Activated CD4-positive, alpha-beta memory T cell treated with anti-CD3 and anti-CD28 coated beads for 36 hours (primary cell): Measurements from ENCODE around the gene NUP160. TPM values are rescaled to one million over a fixed set of nuclear protein-coding genes. Genes with fewer than 3 reads are reported as not detected.

Source experiments
- CTCF ChIA-PET: fragments of 350-600 bp; sonication (Branson Sonifier 250); formaldehyde crosslinking; loops from one replicate; lab custom pipeline; 2021; ENCODE audit warnings: antibody characterized with exemption, inconsistent platforms; lab: Charles Lee
- POLR2A ChIA-PET: fragments of 350-600 bp; sonication (Branson Sonifier 250); formaldehyde crosslinking; loops from one replicate; lab custom pipeline; 2021; ENCODE audit warnings: antibody characterized with exemption; lab: Charles Lee
- DNase-seq: peaks from one replicate; pipeline ENCODE4 v3.0.0-alpha.2; 2020
- H3K27ac Mint-ChIP-seq: one replicate; pipeline ENCODE4 v1.8.0; 2021; ENCODE audit warnings: mixed read lengths
- H3K27me3 Mint-ChIP-seq: one replicate; pipeline ENCODE4 v1.8.0; 2021; ENCODE audit warnings: mixed read lengths
- H3K36me3 Mint-ChIP-seq: one replicate; pipeline ENCODE4 v1.8.0; 2021; ENCODE audit warnings: mixed read lengths
- H3K4me1 Mint-ChIP-seq: one replicate; pipeline ENCODE4 v1.8.0; 2021; ENCODE audit warnings: low read depth, mixed read lengths
- H3K4me3 Mint-ChIP-seq: one replicate; pipeline ENCODE4 v1.8.0; 2021; ENCODE audit warnings: mild to moderate bottlenecking, mixed read lengths
- H3K9me3 Mint-ChIP-seq: one replicate; pipeline ENCODE4 v1.8.0; 2021; ENCODE audit warnings: mixed read lengths
- intact Hi-C: fragments of 100-400 bp; cut with micrococcal nuclease; formaldehyde crosslinking; loops from one replicate; pipeline ENCODE4 v1.15.1; 2023
- total RNA-seq, 2 experiments: library from RNA; stranded (reverse); gene quantifications; one replicate each; pipeline ENCODE4 v1.2.3, GENCODE V29; 2021

Gene NUP160
- total RNA-seq, 2 experiments from 2014 or later, result 68.0 to 69.5 TPM

- no peak for DNase-seq
- ChIA-PET POLR2A (no interaction called here), CTCF (interaction anchor here (0.6 kb wide), 1 partner anchor 74 kb away, joined by 3 read pairs; no protein-coding TSS in a partner anchor)
- H3K27ac Mint-ChIP-seq, result no peak overlapping the region
- no peaks in the 10 kb centered on the region for H3K36me3 Mint-ChIP-seq
- intact Hi-C loops, result loop anchor here (10.0 kb wide), 1 partner anchor 303 kb away; the partner anchor contains the start of gene CELF1
- no peaks in the 10 kb centered on the region for H3K27me3 Mint-ChIP-seq
- no peak overlapping the region for H3K4me3 Mint-ChIP-seq
- H3K9me3 Mint-ChIP-seq, result no peaks in the 10 kb centered on the region
- peaks cover 22% of the 10 kb centered on the region for H3K4me1 Mint-ChIP-seq
These were observed 9.9 kb upstream of the NUP160 start for GRCh38 chr11:47857892-47858543.

GRCh38 chr11:47857485-47857884, 9.3 kb upstream of the NUP160 start:
- Mint-ChIP-seq H3K4me1 (peaks cover 17% of the 10 kb centered on the region), H3K27ac (no peak overlapping the region), H3K4me3 (no peak overlapping the region), H3K27me3 (no peaks in the 10 kb centered on the region), H3K9me3 (no peaks in the 10 kb centered on the region), H3K36me3 (no peaks in the 10 kb centered on the region)
- no peak for DNase-seq
- ChIA-PET POLR2A (no interaction called here), CTCF (no interaction called here)
- intact Hi-C loops, result loop anchor here (10.0 kb wide), 1 partner anchor 303 kb away; the partner anchor contains the start of gene CELF1

GRCh38 chr11:47856186-47856585, 8.0 kb upstream of the NUP160 start:
- intact Hi-C loops, result loop anchor here (10.0 kb wide), 1 partner anchor 301 kb away; the partner anchor contains the start of gene CELF1
- Mint-ChIP-seq H3K27ac (no peak overlapping the region), H3K4me1 (peaks cover 13% of the 10 kb centered on the region), H3K27me3 (no peaks in the 10 kb centered on the region), H3K4me3 (no peak overlapping the region), H3K9me3 (no peaks in the 10 kb centered on the region), H3K36me3 (no peaks in the 10 kb centered on the region)
- ChIA-PET CTCF (no interaction called here), POLR2A (interaction anchor here (0.6 kb wide), 1 partner anchor 33 kb away, joined by 3 read pairs; no protein-coding TSS in a partner anchor)
- no peak for DNase-seq

GRCh38 chr11:47854667-47855066, 6.5 kb upstream of the NUP160 start:
- H3K4me3 Mint-ChIP-seq, result no peak overlapping the region
- no peak overlapping the region for H3K27ac Mint-ChIP-seq
- no peak for DNase-seq
- ChIA-PET POLR2A (no interaction called here), CTCF (interaction anchor here (0.6 to 4.1 kb wide), 8 partner anchors 7 to 480 kb away, joined by 3 to 13 read pairs (median 4); no protein-coding TSS in a partner anchor)
- no peaks in the 10 kb centered on the region for H3K36me3 Mint-ChIP-seq
- no peaks in the 10 kb centered on the region for H3K9me3 Mint-ChIP-seq
- peaks cover 22% of the 10 kb centered on the region for H3K4me1 Mint-ChIP-seq
- intact Hi-C loops, result loop anchor here (10.0 kb wide), 1 partner anchor 300 kb away; the partner anchor contains the start of gene CELF1
- H3K27me3 Mint-ChIP-seq, result no peaks in the 10 kb centered on the region

DNA sequence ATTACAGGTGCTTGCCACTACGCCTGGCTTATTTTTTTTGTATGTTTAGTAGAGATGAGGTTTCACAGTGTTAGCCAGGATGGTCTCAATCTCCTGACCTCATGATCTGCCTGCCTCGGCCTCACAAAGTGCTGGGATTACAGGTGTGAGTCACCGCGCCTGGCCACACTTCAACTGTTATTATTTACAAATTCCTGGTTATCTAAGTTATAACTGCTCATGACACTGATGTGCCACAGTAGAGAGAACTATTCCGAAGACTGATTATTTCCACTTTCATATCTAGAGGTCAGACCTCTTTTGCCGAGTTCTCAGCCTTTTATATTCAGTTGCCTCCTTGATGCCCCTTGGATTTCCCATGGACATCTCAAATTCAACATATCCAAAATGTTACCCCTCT, 3.9 kb upstream of the NUP160 start:
- no peak for DNase-seq
- CTCF ChIA-PET, result interaction anchor here (1.2 to 4.1 kb wide), 3 partner anchors 10 to 478 kb away, joined by 3 to 13 read pairs (median 4); no protein-coding TSS in a partner anchor
- POLR2A ChIA-PET, result interaction anchor here (0.6 kb wide), 1 partner anchor 70 kb away, joined by 3 read pairs; no protein-coding TSS in a partner anchor
- H3K9me3 Mint-ChIP-seq, result no peaks in the 10 kb centered on the region
- H3K4me1 Mint-ChIP-seq, result peaks cover 31% of the 10 kb centered on the region
- H3K27me3 Mint-ChIP-seq, result no peaks in the 10 kb centered on the region
- peaks cover 6% of the 10 kb centered on the region for H3K36me3 Mint-ChIP-seq
- H3K27ac Mint-ChIP-seq, result peak overlapping the region; percentile 71
- H3K4me3 Mint-ChIP-seq, result no peak overlapping the region
- intact Hi-C loops, result loop anchor here (2.0 to 10.0 kb wide), 2 partner anchors 297 to 477 kb away; partner anchors contain the start of gene CELF1

DNA sequence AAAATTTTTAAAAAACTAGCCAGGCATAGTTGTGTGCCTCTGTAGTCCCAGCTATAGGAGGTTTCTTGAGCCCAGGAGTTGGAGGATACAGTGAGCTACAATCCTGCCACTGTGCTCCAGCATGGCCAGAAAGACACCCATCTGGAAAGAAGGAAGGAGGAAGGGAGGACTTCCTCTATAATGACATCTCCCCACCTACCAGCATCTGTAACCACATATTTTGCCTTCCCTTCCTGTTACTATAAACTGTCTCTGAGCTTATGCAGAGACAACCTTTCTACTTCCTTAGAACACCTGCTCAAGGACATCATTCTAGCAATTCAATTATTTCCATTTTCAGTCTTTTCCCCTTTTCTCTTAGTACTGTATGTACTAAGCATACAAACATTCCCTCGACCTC, 2.2 kb upstream of the NUP160 start:
- Mint-ChIP-seq H3K4me1 (peaks cover 43% of the 10 kb centered on the region), H3K9me3 (no peaks in the 10 kb centered on the region), H3K27ac (peak overlapping the region; percentile 75), H3K36me3 (peaks cover 15% of the 10 kb centered on the region), H3K4me3 (no peak overlapping the region), H3K27me3 (no peaks in the 10 kb centered on the region)
- no peak for DNase-seq
- POLR2A ChIA-PET, result interaction anchor here (0.6 kb wide), 1 partner anchor 84 kb away, joined by 3 read pairs; no protein-coding TSS in a partner anchor
- intact Hi-C loops, result loop anchor here (10.0 kb wide), 1 partner anchor 296 kb away; the partner anchor contains the start of gene CELF1
- CTCF ChIA-PET, result interaction anchor here (0.6 to 1.9 kb wide), 2 partner anchors 91 to 476 kb away, joined by 5 read pairs; no protein-coding TSS in a partner anchor

- intact Hi-C loops, result loop anchor here (1.0 to 5.0 kb wide), 5 partner anchors 74 to 422 kb away; partner anchors contain the start of genes FNBP4, MTCH2 and PSMC3
- Mint-ChIP-seq H3K36me3 (peaks cover 17% of the 10 kb centered on the region), H3K27ac (peak overlapping the region; percentile 97), H3K9me3 (no peaks in the 10 kb centered on the region), H3K4me3 (peak overlapping the region; percentile 98), H3K4me1 (peaks cover 45% of the 10 kb centered on the region), H3K27me3 (no peaks in the 10 kb centered on the region)
- CTCF ChIA-PET, result interaction anchor here (0.6 to 0.9 kb wide), 2 partner anchors 12 to 20 kb away, joined by 3 to 6 read pairs; no protein-coding TSS in a partner anchor
- no peak for DNase-seq
- POLR2A ChIA-PET, result interaction anchor here (0.8 to 1.1 kb wide), 5 partner anchors 81 to 271 kb away, joined by 3 to 5 read pairs (median 3); no protein-coding TSS in a partner anchor
These were observed 578 bp upstream of the NUP160 start for GRCh38 chr11:47848700-47849155.

- H3K36me3 Mint-ChIP-seq, result peaks cover 17% of the 10 kb centered on the region
- ChIA-PET CTCF (interaction anchor here (0.6 to 1.3 kb wide), 2 partner anchors 263 to 435 kb away, joined by 3 read pairs; no protein-coding TSS in a partner anchor), POLR2A (interaction anchor here (1.1 kb wide), 3 partner anchors 81 to 262 kb away, joined by 3 to 5 read pairs (median 4); no protein-coding TSS in a partner anchor)
- intact Hi-C loops, result loop anchor here (5.0 kb wide), 1 partner anchor 75 kb away; no protein-coding TSS in a partner anchor
- H3K4me3 Mint-ChIP-seq, result peak overlapping the region; percentile 98
- no peaks in the 10 kb centered on the region for H3K27me3 Mint-ChIP-seq
- H3K27ac Mint-ChIP-seq, result peak overlapping the region; percentile 97
- H3K4me1 Mint-ChIP-seq, result peaks cover 45% of the 10 kb centered on the region
- no peak for DNase-seq
- H3K9me3 Mint-ChIP-seq, result no peaks in the 10 kb centered on the region
These were observed 636 bp downstream of the NUP160 start for GRCh38 chr11:47847537-47847891.

GRCh38 chr11:47846998-47847397, 1.2 kb downstream of the NUP160 start:
- intact Hi-C loops, result loop anchor here (5.0 kb wide), 1 partner anchor 75 kb away; no protein-coding TSS in a partner anchor
- no peaks in the 10 kb centered on the region for H3K9me3 Mint-ChIP-seq
- ChIA-PET POLR2A (no interaction called here), CTCF (interaction anchor here (1.3 kb wide), 1 partner anchor 264 kb away, joined by 3 read pairs; no protein-coding TSS in a partner anchor)
- no peaks in the 10 kb centered on the region for H3K27me3 Mint-ChIP-seq
- H3K36me3 Mint-ChIP-seq, result peaks cover 17% of the 10 kb centered on the region
- DNase-seq, result no peak
- H3K4me3 Mint-ChIP-seq, result peak overlapping the region; percentile 98
- peaks cover 45% of the 10 kb centered on the region for H3K4me1 Mint-ChIP-seq
- H3K27ac Mint-ChIP-seq, result peak overlapping the region; percentile 97

DNA sequence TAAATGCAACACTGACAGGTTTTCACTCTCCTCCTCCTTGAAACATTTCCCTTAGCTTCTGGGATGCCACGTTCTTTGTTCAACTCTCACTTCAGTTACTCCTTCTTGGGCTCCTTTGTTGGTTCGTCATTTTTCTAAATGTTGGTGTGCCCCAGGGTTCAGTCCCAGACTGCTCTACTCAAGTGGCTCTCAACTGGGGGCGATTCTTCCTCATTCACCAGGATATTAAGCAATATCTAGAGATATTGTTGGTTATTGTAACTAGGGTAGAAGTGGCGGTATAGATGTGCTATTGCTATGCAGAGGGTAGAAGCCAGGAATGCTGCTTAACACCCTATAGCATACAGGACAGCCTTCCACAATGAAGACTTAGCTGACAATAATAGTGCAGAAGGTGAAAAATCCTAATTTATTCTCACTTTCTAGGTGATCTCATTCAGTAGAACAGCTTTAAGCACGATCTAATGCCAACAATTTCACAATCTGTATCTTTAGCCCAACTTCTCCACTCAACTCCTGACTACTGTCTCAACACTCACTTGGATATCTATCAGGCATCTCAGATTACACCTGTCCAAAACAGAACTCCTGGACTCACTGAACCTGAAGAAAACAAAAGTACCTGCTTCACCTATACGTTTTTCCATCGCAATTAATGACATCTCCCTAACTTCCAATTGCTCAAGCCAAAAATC, 4.6 kb downstream of the NUP160 start:
- H3K27ac Mint-ChIP-seq, result no peak overlapping the region
- H3K4me3 Mint-ChIP-seq, result no peak overlapping the region
- no peak for DNase-seq
- H3K4me1 Mint-ChIP-seq, result peaks cover 23% of the 10 kb centered on the region
- no peaks in the 10 kb centered on the region for H3K9me3 Mint-ChIP-seq
- intact Hi-C loops, result no loop called here
- peaks cover 31% of the 10 kb centered on the region for H3K36me3 Mint-ChIP-seq
- POLR2A ChIA-PET, result no interaction called here
- no peaks in the 10 kb centered on the region for H3K27me3 Mint-ChIP-seq
- CTCF ChIA-PET, result interaction anchor here (0.8 kb wide), 1 partner anchor 9 kb away, joined by 3 read pairs; no protein-coding TSS in a partner anchor

- H3K27me3 Mint-ChIP-seq, result no peaks in the 10 kb centered on the region
- H3K9me3 Mint-ChIP-seq, result no peaks in the 10 kb centered on the region
- no peak for DNase-seq
- no peak overlapping the region for H3K4me3 Mint-ChIP-seq
- peaks cover 23% of the 10 kb centered on the region for H3K4me1 Mint-ChIP-seq
- peaks cover 34% of the 10 kb centered on the region for H3K36me3 Mint-ChIP-seq
- H3K27ac Mint-ChIP-seq, result no peak overlapping the region
- POLR2A ChIA-PET, result interaction anchor here (0.5 kb wide), 1 partner anchor 75 kb away, joined by 3 read pairs; no protein-coding TSS in a partner anchor
- intact Hi-C loops, result no loop called here
- CTCF ChIA-PET, result no interaction called here
These were observed 5.4 kb downstream of the NUP160 start for GRCh38 chr11:47842749-47843148.
